Colonic mucosa (tissue), 4 donors: ENCODE data around the gene MAP4K1. TPM values are rescaled to one million over a fixed set of nuclear protein-coding genes. Genes with fewer than 3 reads are reported as not detected.

Source experiments
- DNase-seq: peaks from one replicate; pipeline ENCODE4 v3.0.0-alpha.2; 2020
- H3K27ac ChIP-seq: fragments of 200-600 bp; one replicate; pipeline ENCODE4 v1.8.0; 2021
- H3K27me3 ChIP-seq: fragments of 200-600 bp; one replicate; pipeline ENCODE4 v1.8.0; 2021
- H3K36me3 ChIP-seq: fragments of 200-600 bp; one replicate; pipeline ENCODE4 v1.8.0; 2021
- H3K4me1 ChIP-seq: fragments of 200-600 bp; one replicate; pipeline ENCODE4 v1.8.0; 2021; ENCODE audit warnings: mild to moderate bottlenecking
- H3K4me3 ChIP-seq: fragments of 200-600 bp; one replicate; pipeline ENCODE4 v1.8.0; 2021
- H3K9ac ChIP-seq, 2 donors: one replicate each; pipeline ENCODE4 v1.7.0; 2013; ENCODE audit warnings: control low read depth in 2 of 2, low read depth in 2 of 2, low read length in 2 of 2
- H3K9me3 ChIP-seq: fragments of 200-600 bp; one replicate; pipeline ENCODE4 v1.8.0; 2021
- intact Hi-C: fragments of 100-400 bp; cut with DNase I; formaldehyde crosslinking; loops from one replicate; pipeline ENCODE4 v1.14.1; 2022
- total RNA-seq, 2 donors: library from RNA; stranded (reverse); fragmentation: NEBNext Ultra II Directional in 1 of 2; extraction: Animal tissue kit (Norgen Biotek cat#: 25700) in 1 of 2; gene quantifications; one replicate each; pipeline ENCODE4 v1.2.1, GENCODE V29; 2021
- TF ChIP-seq, protein P1 (sequence below): fragments of 200-600 bp; IDR thresholded peaks from one replicate; pipeline ENCODE4 v1.8.0; 2022; ENCODE audit warnings: antibody characterized with exemption, mild to moderate bottlenecking
- donor health status: healthy.
- donor health status: DM: no; HTN: no; CAD: no.
- donor health status: DM: no; HTN: no; CAD: no.

The MAP4K1 gene
- total RNA-seq, 2 donors from 2014 or later: 2.6 to 4.9 TPM

DNA sequence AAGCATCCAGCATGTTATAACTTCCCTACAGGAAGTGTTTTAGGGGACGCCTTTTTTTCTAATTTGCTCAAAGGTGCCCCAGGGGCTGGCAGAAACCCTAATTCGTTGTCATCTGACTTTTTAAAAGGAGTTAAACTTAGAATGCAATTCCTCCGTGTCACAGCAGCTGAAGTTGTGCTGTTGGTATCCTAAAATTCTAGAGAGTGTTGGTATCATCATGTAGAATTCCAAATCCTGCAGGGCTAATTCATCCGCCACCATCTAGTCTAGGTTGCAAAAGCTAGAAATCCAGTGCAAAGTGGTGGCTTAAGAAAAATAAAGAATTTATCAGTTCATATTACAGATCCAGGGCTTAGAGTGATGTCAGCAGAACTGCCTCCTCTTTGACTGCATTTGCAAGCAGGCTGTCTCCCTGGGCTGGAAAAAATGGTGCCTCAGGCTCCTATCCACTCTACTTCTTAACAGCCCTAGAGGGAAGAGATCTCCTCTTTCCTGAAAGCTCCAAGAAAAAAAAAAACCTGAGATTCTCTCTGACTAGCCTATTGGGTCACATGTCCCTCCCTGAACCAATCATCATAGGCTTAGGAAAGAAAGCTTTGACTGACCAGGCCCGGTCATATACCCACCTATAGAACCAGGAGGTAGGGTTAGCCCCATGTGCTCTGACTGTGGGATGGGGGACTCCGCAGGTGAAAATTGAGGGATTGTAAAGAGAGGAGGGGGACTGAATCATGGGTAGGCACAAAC, 73.0 kb downstream of the MAP4K1 start:
- TF ChIP-seq, protein P1, sequence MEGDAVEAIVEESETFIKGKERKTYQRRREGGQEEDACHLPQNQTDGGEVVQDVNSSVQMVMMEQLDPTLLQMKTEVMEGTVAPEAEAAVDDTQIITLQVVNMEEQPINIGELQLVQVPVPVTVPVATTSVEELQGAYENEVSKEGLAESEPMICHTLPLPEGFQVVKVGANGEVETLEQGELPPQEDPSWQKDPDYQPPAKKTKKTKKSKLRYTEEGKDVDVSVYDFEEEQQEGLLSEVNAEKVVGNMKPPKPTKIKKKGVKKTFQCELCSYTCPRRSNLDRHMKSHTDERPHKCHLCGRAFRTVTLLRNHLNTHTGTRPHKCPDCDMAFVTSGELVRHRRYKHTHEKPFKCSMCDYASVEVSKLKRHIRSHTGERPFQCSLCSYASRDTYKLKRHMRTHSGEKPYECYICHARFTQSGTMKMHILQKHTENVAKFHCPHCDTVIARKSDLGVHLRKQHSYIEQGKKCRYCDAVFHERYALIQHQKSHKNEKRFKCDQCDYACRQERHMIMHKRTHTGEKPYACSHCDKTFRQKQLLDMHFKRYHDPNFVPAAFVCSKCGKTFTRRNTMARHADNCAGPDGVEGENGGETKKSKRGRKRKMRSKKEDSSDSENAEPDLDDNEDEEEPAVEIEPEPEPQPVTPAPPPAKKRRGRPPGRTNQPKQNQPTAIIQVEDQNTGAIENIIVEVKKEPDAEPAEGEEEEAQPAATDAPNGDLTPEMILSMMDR: peak; percentile 54
- H3K27ac ChIP-seq: no peak overlapping the region
- intact Hi-C loops: loop anchor here (10.0 kb wide), 3 partner anchors 80 to 410 kb away; no protein-coding TSS in a partner anchor
- no peak for DNase-seq
- H3K9ac ChIP-seq: no peak overlapping the region
- no peak overlapping the region for H3K4me3 ChIP-seq
- no peaks in the 10 kb centered on the region for H3K4me1 ChIP-seq
- H3K36me3 ChIP-seq: no peaks in the 10 kb centered on the region
- H3K27me3 ChIP-seq: no peaks in the 10 kb centered on the region
- H3K9me3 ChIP-seq: no peaks in the 10 kb centered on the region

DNA sequence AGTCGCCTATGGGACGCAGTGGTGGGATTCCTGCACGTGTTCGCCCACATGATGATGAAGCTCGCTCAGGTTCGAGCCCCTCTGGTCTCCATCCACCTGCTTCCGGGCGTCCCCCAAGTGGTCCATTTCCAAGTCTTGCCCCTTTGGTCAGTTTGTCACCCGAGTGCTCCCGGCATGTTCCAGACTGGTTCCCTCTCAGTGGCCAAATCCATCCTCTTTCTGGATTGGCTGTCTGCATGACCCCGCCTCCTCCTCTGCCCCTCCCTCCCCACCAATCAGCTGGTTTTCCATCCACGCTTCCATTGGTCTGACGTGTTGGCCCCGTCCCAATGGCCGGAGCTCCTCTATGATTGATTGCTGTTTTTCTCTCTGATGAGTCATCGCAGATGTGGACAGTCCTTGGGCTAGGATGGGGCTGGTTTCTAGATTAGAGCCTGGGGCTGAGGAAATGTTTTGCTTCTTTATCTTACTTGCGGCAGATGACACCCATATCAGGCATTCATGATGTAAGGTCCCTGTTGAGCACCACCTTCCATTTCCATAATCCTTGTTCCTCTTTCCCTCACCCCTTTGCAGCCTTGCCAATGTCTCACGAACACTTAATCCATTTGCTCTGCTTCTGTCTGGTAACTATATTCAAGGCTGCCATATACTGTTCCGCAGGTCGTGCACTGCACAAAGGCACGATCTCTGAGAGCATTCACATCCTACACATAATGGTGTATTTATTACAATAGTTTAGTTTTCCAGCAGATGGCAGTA, 73.8 kb downstream of the MAP4K1 start:
- H3K27me3 ChIP-seq: no peaks in the 10 kb centered on the region
- TF ChIP-seq, protein P1: no peak
- no peaks in the 10 kb centered on the region for H3K36me3 ChIP-seq
- intact Hi-C loops: loop anchor here (10.0 kb wide), 3 partner anchors 81 to 411 kb away; no protein-coding TSS in a partner anchor
- H3K9ac ChIP-seq: no peak overlapping the region
- DNase-seq: peak; percentile 40
- H3K9me3 ChIP-seq: no peaks in the 10 kb centered on the region
- no peak overlapping the region for H3K27ac ChIP-seq
- no peak overlapping the region for H3K4me3 ChIP-seq
- H3K4me1 ChIP-seq: no peaks in the 10 kb centered on the region

DNA sequence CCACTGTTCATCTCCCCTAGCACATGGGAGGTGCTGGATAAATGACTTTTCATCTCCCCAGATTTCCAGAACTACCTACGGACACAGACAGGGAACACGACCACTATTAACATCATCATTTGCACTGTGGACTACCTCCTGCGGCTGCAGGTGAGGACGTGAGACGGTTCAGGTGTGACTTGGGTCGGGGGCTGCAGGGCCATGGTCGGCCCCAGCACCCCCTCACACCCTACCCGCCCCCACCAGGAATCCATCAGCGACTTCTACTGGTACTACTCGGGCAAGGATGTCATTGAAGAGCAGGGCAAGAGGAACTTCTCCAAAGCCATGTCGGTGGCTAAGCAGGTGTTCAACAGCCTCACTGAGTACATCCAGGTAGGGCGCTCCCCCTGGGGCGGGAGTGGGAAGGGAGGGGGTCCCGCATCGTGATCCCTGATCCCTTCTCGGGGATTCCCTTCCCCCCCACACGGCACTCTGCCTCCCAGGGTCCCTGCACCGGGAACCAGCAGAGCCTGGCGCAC, 74.4 kb downstream of the MAP4K1 start:
- Histone ChIP-seq H3K36me3 (no peaks in the 10 kb centered on the region), H3K9me3 (no peaks in the 10 kb centered on the region), H3K9ac (no peak overlapping the region), H3K27ac (no peak overlapping the region), H3K27me3 (no peaks in the 10 kb centered on the region), H3K4me3 (no peak overlapping the region), H3K4me1 (no peaks in the 10 kb centered on the region)
- DNase-seq: no peak
- intact Hi-C loops: loop anchor here (10.0 kb wide), 3 partner anchors 81 to 411 kb away; no protein-coding TSS in a partner anchor
- TF ChIP-seq, protein P1: no peak

DNA sequence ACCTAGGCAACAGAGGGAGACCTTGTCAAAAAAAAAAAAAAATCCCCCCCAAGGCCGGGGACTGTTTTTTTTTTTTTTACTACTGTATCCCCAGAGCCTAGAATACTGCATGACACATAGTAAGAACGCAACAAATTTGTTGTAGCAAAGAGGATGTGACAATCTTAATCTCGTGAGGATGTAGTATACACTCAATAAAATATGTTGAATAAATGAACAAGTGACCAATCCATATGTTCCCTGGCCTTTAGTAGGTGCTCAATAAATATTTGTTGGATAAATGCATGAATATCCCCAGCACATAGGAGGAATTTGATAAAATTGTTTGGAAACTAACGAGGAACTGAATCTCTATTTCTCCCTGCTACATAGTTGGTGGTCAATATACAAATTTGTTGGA, 75.7 kb downstream of the MAP4K1 start:
- TF ChIP-seq, protein P1: no peak
- Histone ChIP-seq H3K4me1 (no peaks in the 10 kb centered on the region), H3K9me3 (no peaks in the 10 kb centered on the region), H3K27ac (no peak overlapping the region), H3K36me3 (no peaks in the 10 kb centered on the region), H3K9ac (no peak overlapping the region), H3K27me3 (no peaks in the 10 kb centered on the region), H3K4me3 (no peak overlapping the region)
- intact Hi-C loops: loop anchor here (10.0 kb wide), 3 partner anchors 83 to 413 kb away; no protein-coding TSS in a partner anchor
- no peak for DNase-seq

DNA sequence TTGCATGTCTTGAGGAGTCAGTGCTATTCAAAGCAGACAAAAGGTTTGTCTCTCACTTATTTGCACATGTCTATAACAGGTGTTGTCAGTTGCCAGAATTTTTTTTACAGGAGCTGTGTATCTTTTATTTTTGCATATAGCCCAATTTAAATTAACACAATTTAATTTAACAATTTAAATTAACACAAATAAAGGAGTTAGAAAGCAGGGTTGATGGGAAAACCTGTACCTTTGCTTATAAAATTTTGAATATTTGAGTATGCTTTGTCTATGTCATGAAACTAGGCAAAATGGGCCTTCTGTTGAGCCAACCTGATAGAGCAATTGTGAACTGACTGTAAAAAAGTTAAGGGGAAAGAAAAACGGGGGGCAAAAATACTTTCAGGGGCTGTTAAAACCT, 78.0 kb downstream of the MAP4K1 start:
- intact Hi-C loops: loop anchor here (10.0 kb wide), 3 partner anchors 85 to 415 kb away; no protein-coding TSS in a partner anchor
- DNase-seq: no peak
- Histone ChIP-seq H3K9me3 (no peaks in the 10 kb centered on the region), H3K27ac (no peak overlapping the region), H3K27me3 (no peaks in the 10 kb centered on the region), H3K9ac (no peak overlapping the region), H3K4me1 (no peaks in the 10 kb centered on the region), H3K36me3 (no peaks in the 10 kb centered on the region), H3K4me3 (no peak overlapping the region)
- TF ChIP-seq, protein P1: no peak
